Measurements from ENCODE around the gene DBNDD1.

DNA sequence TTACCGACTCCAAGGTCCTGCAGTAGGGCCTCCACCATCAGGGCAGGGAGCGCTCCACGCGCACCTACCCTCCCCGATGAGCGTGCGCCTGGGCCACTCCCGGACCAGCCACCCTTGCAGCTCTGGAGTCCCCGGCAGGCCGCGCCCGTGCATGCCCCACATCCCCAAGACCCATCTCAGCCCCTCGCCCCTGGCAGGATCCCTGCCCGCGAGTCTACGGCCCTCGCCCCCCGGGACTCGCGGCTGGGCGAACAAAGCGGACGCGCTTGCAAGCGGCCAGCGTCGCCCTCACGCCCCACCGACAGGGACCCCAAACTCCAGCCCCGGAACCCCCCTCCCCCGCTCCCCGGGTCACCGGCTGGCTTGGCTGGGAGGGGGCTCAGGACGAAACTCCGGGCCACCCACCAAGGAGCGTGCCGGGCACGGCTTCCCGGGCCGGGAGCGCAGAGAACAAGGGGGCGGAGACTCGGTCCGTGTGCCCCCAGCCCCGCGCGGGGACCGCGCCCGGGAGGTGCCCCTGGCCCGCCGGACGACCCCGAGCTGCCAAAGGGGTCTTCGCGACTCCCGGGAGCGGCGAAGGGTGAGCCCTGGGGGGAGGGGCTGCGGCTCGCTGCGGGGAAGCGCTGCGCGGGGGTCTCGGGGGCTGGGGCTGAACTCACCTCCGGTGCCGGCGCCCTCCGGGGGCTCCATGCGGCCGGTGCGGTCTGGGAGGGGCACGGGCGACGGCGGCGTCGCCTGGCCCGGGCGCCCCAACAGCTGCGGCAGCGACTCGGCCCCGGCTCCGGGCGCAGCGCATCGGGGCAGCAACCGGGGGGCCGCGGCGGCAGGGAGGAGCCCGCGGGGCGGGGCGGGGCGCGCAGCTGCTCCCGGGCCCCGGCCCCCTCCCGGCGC is at the start of gene DBNDD1:
- TF ChIP-seq, protein P1, sequence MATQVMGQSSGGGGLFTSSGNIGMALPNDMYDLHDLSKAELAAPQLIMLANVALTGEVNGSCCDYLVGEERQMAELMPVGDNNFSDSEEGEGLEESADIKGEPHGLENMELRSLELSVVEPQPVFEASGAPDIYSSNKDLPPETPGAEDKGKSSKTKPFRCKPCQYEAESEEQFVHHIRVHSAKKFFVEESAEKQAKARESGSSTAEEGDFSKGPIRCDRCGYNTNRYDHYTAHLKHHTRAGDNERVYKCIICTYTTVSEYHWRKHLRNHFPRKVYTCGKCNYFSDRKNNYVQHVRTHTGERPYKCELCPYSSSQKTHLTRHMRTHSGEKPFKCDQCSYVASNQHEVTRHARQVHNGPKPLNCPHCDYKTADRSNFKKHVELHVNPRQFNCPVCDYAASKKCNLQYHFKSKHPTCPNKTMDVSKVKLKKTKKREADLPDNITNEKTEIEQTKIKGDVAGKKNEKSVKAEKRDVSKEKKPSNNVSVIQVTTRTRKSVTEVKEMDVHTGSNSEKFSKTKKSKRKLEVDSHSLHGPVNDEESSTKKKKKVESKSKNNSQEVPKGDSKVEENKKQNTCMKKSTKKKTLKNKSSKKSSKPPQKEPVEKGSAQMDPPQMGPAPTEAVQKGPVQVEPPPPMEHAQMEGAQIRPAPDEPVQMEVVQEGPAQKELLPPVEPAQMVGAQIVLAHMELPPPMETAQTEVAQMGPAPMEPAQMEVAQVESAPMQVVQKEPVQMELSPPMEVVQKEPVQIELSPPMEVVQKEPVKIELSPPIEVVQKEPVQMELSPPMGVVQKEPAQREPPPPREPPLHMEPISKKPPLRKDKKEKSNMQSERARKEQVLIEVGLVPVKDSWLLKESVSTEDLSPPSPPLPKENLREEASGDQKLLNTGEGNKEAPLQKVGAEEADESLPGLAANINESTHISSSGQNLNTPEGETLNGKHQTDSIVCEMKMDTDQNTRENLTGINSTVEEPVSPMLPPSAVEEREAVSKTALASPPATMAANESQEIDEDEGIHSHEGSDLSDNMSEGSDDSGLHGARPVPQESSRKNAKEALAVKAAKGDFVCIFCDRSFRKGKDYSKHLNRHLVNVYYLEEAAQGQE (IDR thresholded peaks at IDR 0.05; ENCODE audit: insufficient read depth in 1 of 2, low read depth in 2 of 2, low read length in 1 of 2), result no peak
- TF ChIP-seq TCF7L2 (IDR thresholded peaks at IDR 0.05; ENCODE audit: low read depth, low read length) (no peak), POLR2AphosphoS5 (IDR thresholded peaks at IDR 0.05; ENCODE audit: low read depth, low read length) (no peak), SIN3A (IDR thresholded peaks at IDR 0.05; ENCODE audit: borderline replicate concordance, insufficient read depth, low read depth, low read length) (0 out of 2 replicates have a peak, but pooled peaks have one; percentile 5)
- TF ChIP-seq, protein P2, sequence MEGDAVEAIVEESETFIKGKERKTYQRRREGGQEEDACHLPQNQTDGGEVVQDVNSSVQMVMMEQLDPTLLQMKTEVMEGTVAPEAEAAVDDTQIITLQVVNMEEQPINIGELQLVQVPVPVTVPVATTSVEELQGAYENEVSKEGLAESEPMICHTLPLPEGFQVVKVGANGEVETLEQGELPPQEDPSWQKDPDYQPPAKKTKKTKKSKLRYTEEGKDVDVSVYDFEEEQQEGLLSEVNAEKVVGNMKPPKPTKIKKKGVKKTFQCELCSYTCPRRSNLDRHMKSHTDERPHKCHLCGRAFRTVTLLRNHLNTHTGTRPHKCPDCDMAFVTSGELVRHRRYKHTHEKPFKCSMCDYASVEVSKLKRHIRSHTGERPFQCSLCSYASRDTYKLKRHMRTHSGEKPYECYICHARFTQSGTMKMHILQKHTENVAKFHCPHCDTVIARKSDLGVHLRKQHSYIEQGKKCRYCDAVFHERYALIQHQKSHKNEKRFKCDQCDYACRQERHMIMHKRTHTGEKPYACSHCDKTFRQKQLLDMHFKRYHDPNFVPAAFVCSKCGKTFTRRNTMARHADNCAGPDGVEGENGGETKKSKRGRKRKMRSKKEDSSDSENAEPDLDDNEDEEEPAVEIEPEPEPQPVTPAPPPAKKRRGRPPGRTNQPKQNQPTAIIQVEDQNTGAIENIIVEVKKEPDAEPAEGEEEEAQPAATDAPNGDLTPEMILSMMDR (IDR thresholded peaks at IDR 0.05), result no peak

Data from Panc1 (cell line).